WTC11 (cell line): Measurements from ENCODE around the gene ZSCAN32. TPM values are rescaled to one million over a fixed set of nuclear protein-coding genes. Genes with fewer than 3 reads are reported as not detected.

Experiments
- ATAC-seq: fragments of 200-7000 bp; cut with Tn5 transposase; 2 replicates; pipeline ENCODE4 v1.10.0; 2021; ENCODE audit warnings: mild to moderate bottlenecking, moderate library complexity
- CTCF ChIA-PET: fragments of 300-600 bp; sonication (Branson Sonifier 250); formaldehyde crosslinking; loops from one replicate; lab custom pipeline; 2021; ENCODE audit warnings: antibody characterized with exemption; lab: Charles Lee
- POLR2A ChIA-PET: fragments of 350-600 bp; sonication (Branson Sonifier 250); formaldehyde crosslinking; loops from one replicate; lab custom pipeline; 2021; ENCODE audit warnings: antibody characterized with exemption; lab: Charles Lee
- DNase-seq: peaks from one replicate; pipeline ENCODE4 v3.0.0; 2021; ENCODE audit warnings: low spot score
- H3K27ac Mint-ChIP-seq: 2 replicates; pipeline ENCODE4 v1.8.0; 2021; ENCODE audit warnings: mixed read lengths
- H3K27me3 Mint-ChIP-seq: 2 replicates; pipeline ENCODE4 v1.8.0; 2021; ENCODE audit warnings: low read depth, mild to moderate bottlenecking, moderate library complexity, mixed read lengths
- H3K36me3 Mint-ChIP-seq: 2 replicates; pipeline ENCODE4 v1.8.0; 2021; ENCODE audit warnings: mixed read lengths
- H3K4me1 Mint-ChIP-seq: 2 replicates; pipeline ENCODE4 v1.8.0; 2022; ENCODE audit warnings: mixed read lengths
- H3K4me3 Mint-ChIP-seq: 2 replicates; pipeline ENCODE4 v1.8.0; 2021; ENCODE audit warnings: mild to moderate bottlenecking, moderate library complexity, mixed read lengths
- H3K9me3 Mint-ChIP-seq: 2 replicates; pipeline ENCODE4 v1.8.0; 2021; ENCODE audit warnings: mixed read lengths
- ARID4B ChIP-seq: sonication (generic); formaldehyde crosslinking; IDR thresholded peaks from 2 replicates; pipeline ENCODE4 v1.8.0; 2023; ENCODE audit warnings: missing genetic modification reagents, mild to moderate bottlenecking, borderline replicate concordance
- ATF1 ChIP-seq: sonication (generic); formaldehyde crosslinking; IDR thresholded peaks from 2 replicates; pipeline ENCODE4 v1.8.1; 2023; ENCODE audit warnings: mild to moderate bottlenecking, moderate library complexity, missing genetic modification reagents
- ATF6 ChIP-seq: sonication (generic); formaldehyde crosslinking; IDR thresholded peaks from 2 replicates; pipeline ENCODE4 v1.8.1; 2023; ENCODE audit warnings: mild to moderate bottlenecking, missing genetic modification reagents
- E2F5 ChIP-seq: sonication (generic); formaldehyde crosslinking; IDR thresholded peaks from 2 replicates; pipeline ENCODE4 v1.8.1; 2022; ENCODE audit warnings: mild to moderate bottlenecking, moderate library complexity, missing genetic modification reagents
- ERG ChIP-seq: fragments of 250-450 bp; sonication (Bioruptor Pico); IDR thresholded peaks from 2 replicates; pipeline ENCODE4 v1.8.0; 2021; ENCODE audit warnings: mild to moderate bottlenecking
- FOXJ3 ChIP-seq: sonication (generic); formaldehyde crosslinking; IDR thresholded peaks from 2 replicates; pipeline ENCODE4 v1.9.0; 2021; ENCODE audit warnings: missing genetic modification reagents, mild to moderate bottlenecking, borderline replicate concordance
- GABPB1 ChIP-seq: sonication (generic); formaldehyde crosslinking; IDR thresholded peaks from 2 replicates; pipeline ENCODE4 v1.8.1; 2023; ENCODE audit warnings: mild to moderate bottlenecking, missing genetic modification reagents
- GTF2I ChIP-seq: fragments of 250-450 bp; sonication (Bioruptor Pico); conservative IDR thresholded peaks from 2 replicates; pipeline ENCODE4 v1.4.0; 2021; ENCODE audit warnings: mild to moderate bottlenecking
- MLX ChIP-seq: sonication (generic); formaldehyde crosslinking; IDR thresholded peaks from 2 replicates; pipeline ENCODE4 v1.8.1; 2023; ENCODE audit warnings: mild to moderate bottlenecking, missing genetic modification reagents, moderate library complexity
- NFATC4 ChIP-seq: fragments of 250-450 bp; sonication (Bioruptor Pico); IDR thresholded peaks from 2 replicates; pipeline ENCODE4 v1.9.0; 2021; ENCODE audit warnings: mild to moderate bottlenecking
- OVOL2 ChIP-seq: fragments of 250-450 bp; sonication (Bioruptor Pico); IDR thresholded peaks from 2 replicates; pipeline ENCODE4 v1.9.0; 2021; ENCODE audit warnings: mild to moderate bottlenecking, borderline replicate concordance
- PRDM15 ChIP-seq: sonication (generic); formaldehyde crosslinking; IDR thresholded peaks from 2 replicates; pipeline ENCODE4 v1.8.0; 2022; ENCODE audit warnings: missing genetic modification reagents
- SMAD4 ChIP-seq: sonication (generic); formaldehyde crosslinking; IDR thresholded peaks from 2 replicates; pipeline ENCODE4 v1.8.0; 2022; ENCODE audit warnings: mild to moderate bottlenecking, missing genetic modification reagents
- ZBTB43 ChIP-seq: sonication (generic); formaldehyde crosslinking; IDR thresholded peaks from 2 replicates; pipeline ENCODE4 v1.8.1; 2023; ENCODE audit warnings: mild to moderate bottlenecking, missing genetic modification reagents
- ZNF219 ChIP-seq: sonication (generic); formaldehyde crosslinking; IDR thresholded peaks from 2 replicates; pipeline ENCODE4 v1.8.0; 2023; ENCODE audit warnings: missing genetic modification reagents, mild to moderate bottlenecking, borderline replicate concordance
- ZNF416 ChIP-seq: fragments of 250-450 bp; sonication (Bioruptor Pico); IDR thresholded peaks from 2 replicates; pipeline ENCODE4 v1.9.0; 2021; ENCODE audit warnings: mild to moderate bottlenecking, inconsistent platforms
- ZNF425 ChIP-seq: fragments of 250-450 bp; sonication (Bioruptor Pico); conservative IDR thresholded peaks from 2 replicates; pipeline ENCODE4 v1.9.0; 2021; ENCODE audit warnings: mild to moderate bottlenecking
- ZNF671 ChIP-seq: fragments of 250-450 bp; sonication (Bioruptor Pico); IDR thresholded peaks from 2 replicates; pipeline ENCODE4 v1.8.0; 2021; ENCODE audit warnings: mild to moderate bottlenecking
- total RNA-seq: library from RNA; stranded (reverse); gene quantifications from 3 replicates; pipeline ENCODE4 v1.2.3, GENCODE V29; 2021

The ZSCAN32 gene
- total RNA-seq, 1 experiment from 2014 or later, result 16.7 TPM

- TF ChIP-seq ZNF425 (CRISPR knock-in tag), result no peak
- no peak for TF ChIP-seq ERG (CRISPR knock-in tag)
- no peak for TF ChIP-seq ZNF219 (CRISPR knock-in tag)
These were observed 17.8 kb downstream of the ZSCAN32 start (continued) for GRCh38 chr16:3383045-3383448.

- ATAC-seq, result no peak
- ChIA-PET POLR2A (no interaction called here), CTCF (interaction anchor here (0.7 kb wide), 1 partner anchor 26 kb away, joined by 4 read pairs; no protein-coding TSS in a partner anchor)
- Mint-ChIP-seq H3K9me3 (peaks cover 86% of the 10 kb centered on the region), H3K27me3 (peaks cover 68% of the 10 kb centered on the region), H3K36me3 (peaks cover 37% of the 10 kb centered on the region), H3K4me1 (no peaks in the 10 kb centered on the region), H3K4me3 (no peak overlapping the region), H3K27ac (no peak overlapping the region)
- no peak for DNase-seq
- TF ChIP-seq GABPB1 (no peak), MLX (CRISPR knock-in tag) (no peak), E2F5 (CRISPR knock-in tag) (no peak), FOXJ3 (CRISPR knock-in tag) (no peak), ZNF671 (CRISPR knock-in tag) (no peak), NFATC4 (CRISPR knock-in tag) (no peak), ATF1 (no peak), OVOL2 (CRISPR knock-in tag) (no peak), GTF2I (CRISPR knock-in tag) (no peak), ZBTB43 (CRISPR knock-in tag) (no peak), ATF6 (CRISPR knock-in tag) (no peak), PRDM15 (CRISPR knock-in tag) (no peak), ZNF416 (CRISPR knock-in tag) (no peak), SMAD4 (CRISPR knock-in tag) (no peak), ARID4B (CRISPR knock-in tag) (no peak), ERG (CRISPR knock-in tag) (no peak)
These were observed 22.9 kb downstream of the ZSCAN32 start for GRCh38 chr16:3377917-3378316.
